ENCODE results near the gene CKB.
"Not testable (repeated sequence)": the region's sequence is repeated elsewhere in the genome, so short reads cannot be mapped to it uniquely, and the experiment has no call there.

DNA sequence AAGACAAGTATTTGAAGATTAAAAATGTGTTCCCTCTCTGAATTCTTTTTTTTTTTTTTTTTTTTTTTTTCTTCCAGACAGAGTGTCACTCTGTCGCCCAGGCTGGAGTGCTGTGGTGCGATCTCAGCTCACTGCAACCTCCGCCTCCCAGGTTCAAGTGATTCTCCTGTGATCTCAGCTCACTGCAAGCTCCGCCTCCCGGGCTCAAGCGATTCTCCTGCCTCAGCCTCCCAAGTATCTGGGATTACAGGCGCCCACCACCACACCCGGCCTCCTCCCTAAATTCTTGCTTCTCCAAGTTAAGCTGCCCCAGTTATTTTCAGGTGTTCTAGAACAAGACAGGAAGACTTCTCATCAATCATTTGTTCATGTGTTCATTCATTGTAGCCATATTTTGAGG, 10.4 kb downstream of the CKB start:
- not testable (repeated sequence) for TF ChIP-seq ZSCAN20 (CRISPR knock-in tag; IDR thresholded peaks at IDR 0.05); POLR2A (IDR thresholded peaks at IDR 0.05; ENCODE audit: low read length)
- TF ChIP-seq, protein P1, sequence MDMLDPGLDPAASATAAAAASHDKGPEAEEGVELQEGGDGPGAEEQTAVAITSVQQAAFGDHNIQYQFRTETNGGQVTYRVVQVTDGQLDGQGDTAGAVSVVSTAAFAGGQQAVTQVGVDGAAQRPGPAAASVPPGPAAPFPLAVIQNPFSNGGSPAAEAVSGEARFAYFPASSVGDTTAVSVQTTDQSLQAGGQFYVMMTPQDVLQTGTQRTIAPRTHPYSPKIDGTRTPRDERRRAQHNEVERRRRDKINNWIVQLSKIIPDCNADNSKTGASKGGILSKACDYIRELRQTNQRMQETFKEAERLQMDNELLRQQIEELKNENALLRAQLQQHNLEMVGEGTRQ (IDR thresholded peaks at IDR 0.05): not testable (repeated sequence)

Data from A549 (cell line).